ENCODE results near the gene GABBR2. TPM values are rescaled to one million over a fixed set of nuclear protein-coding genes. Genes with fewer than 3 reads are reported as not detected.

GABBR2 gene
- total and polyA plus RNA-seq, 2 of the 8 experiments (the other 6 are each of a cell fraction or from before 2014, with no cell fraction given) = 0.50 to 1.2 TPM

- Histone ChIP-seq H3K4me2 (ENCODE audit: insufficient read depth in 1 of 2, low read depth in 2 of 2, low read length in 2 of 2) (no peak overlapping the region), H2BK120ac (replicated peaks; ENCODE audit: low read depth, low read length) (no peak overlapping the region), H3K4me1 (replicated peaks in 1 of 4; ENCODE audit: control insufficient read depth in 3 of 4, insufficient read depth in 4 of 4, low read length in 3 of 4) (no peaks in the 10 kb centered on the region), H3K36me3 (ENCODE audit: control insufficient read depth in 2 of 4, insufficient read depth in 4 of 4, low read length in 3 of 4) (no peaks in the 10 kb centered on the region), H3K4me3 (ENCODE audit: extremely low read depth in 1 of 4, insufficient read depth in 2 of 4, low read depth in 3 of 4, low read length in 4 of 4) (no peak overlapping the region), H2BK20ac (ENCODE audit: low read length) (no peak overlapping the region), H2BK5ac (ENCODE audit: low read depth, low read length) (no peak overlapping the region), H3K4ac (replicated peaks; ENCODE audit: insufficient read length, low read depth, low read length) (no peak overlapping the region), H3K79me2 (ENCODE audit: control insufficient read depth in 1 of 2, insufficient read depth in 2 of 2, low read length in 2 of 2) (no peaks in the 10 kb centered on the region), H3K56ac (replicated peaks; ENCODE audit: insufficient read length, low read depth, low read length) (no peak overlapping the region), H2AFZ (ENCODE audit: low read length) (no peak overlapping the region), H4K5ac (ENCODE audit: insufficient read length, low read depth, low read length) (no peak overlapping the region), H4K8ac (ENCODE audit: extremely low read depth, insufficient read depth, low read length) (no peak overlapping the region), H3K18ac (ENCODE audit: extremely low read depth, low read length) (no peak overlapping the region), H2BK15ac (ENCODE audit: low read length) (no peak overlapping the region), H3K27me3 (replicated peaks in 1 of 4; ENCODE audit: control insufficient read depth in 3 of 4, extremely low read depth in 1 of 4, insufficient read depth in 3 of 4, low read length in 3 of 4) (no peaks in the 10 kb centered on the region), H3K23ac (ENCODE audit: insufficient read length) (no peak overlapping the region), H3K9me3 (ENCODE audit: insufficient read depth in 2 of 2, low read depth in 1 of 2, low read length in 1 of 2) (no peaks in the 10 kb centered on the region), H2BK12ac (ENCODE audit: low read depth, low read length) (no peak overlapping the region), H2AK5ac (ENCODE audit: low read depth, low read length) (no peak overlapping the region), H3K14ac (ENCODE audit: insufficient read length) (no peak overlapping the region), H4K20me1 (replicated peaks in 1 of 2; ENCODE audit: control insufficient read depth in 1 of 2, insufficient read depth in 2 of 2, low read length in 2 of 2) (no peaks in the 10 kb centered on the region), H4K91ac (replicated peaks; ENCODE audit: insufficient read length, low read length) (no peak overlapping the region), H3K23me2 (ENCODE audit: low read depth, low read length) (no peaks in the 10 kb centered on the region; the same call in 1 of the 2 replicates), H3K27ac (ENCODE audit: low read depth, low read length) (no peak overlapping the region), H3K79me1 (ENCODE audit: low read depth, low read length) (no peaks in the 10 kb centered on the region), H3K9ac (replicated peaks in 1 of 4; ENCODE audit: extremely low read depth in 1 of 4, low read depth in 3 of 4, low read length in 3 of 4) (no peak overlapping the region)
- CTCF ChIA-PET (ENCODE audit: partially characterized antibody) = no interaction called here
- 79% methylated on average over 4 of the region's 4 CpGs; no CpG with 5 or more reads in 1 of the 2 experiments for WGBS, 2 experiments (ENCODE audit: extremely low coverage in 1 of 2, insufficient coverage in 1 of 2, insufficient read length in 1 of 2, insufficient replicate concordance in 2 of 2, low coverage in 1 of 2, low lambda C conversion rate in 2 of 2, missing lambda C conversion rate in 1 of 2)
- FAIRE-seq = no peak
- no peak for DNase-seq (ENCODE audit: low read depth in 1 of 2, low spot score in 2 of 2)
- no peak for TF ChIP-seq POLR2A (IDR thresholded peaks at IDR 0.05; ENCODE audit: control extremely low read depth in 1 of 2, low read depth in 2 of 2, low read length in 2 of 2)
- TF ChIP-seq SIRT6 (IDR thresholded peaks at IDR 0.05; ENCODE audit: low read length) = no peak
- TF ChIP-seq CHD1 (IDR thresholded peaks at IDR 0.05; ENCODE audit: low read depth, low read length) = no peak
- TF ChIP-seq SRF (IDR thresholded peaks at IDR 0.05; ENCODE audit: low read depth, low read length) = no peak
- TF ChIP-seq TAF1 (IDR thresholded peaks at IDR 0.05; ENCODE audit: low read depth, low read length) = no peak
- no peak for TF ChIP-seq JUND (IDR thresholded peaks at IDR 0.05; ENCODE audit: low read length)
- no peak for TF ChIP-seq RNF2 (IDR thresholded peaks at IDR 0.05; ENCODE audit: borderline replicate concordance, low read depth, low read length, missing control alignments, poor library complexity, severe bottlenecking)
- TF ChIP-seq ATF2 (IDR thresholded peaks at IDR 0.05; ENCODE audit: low read length) = no peak
- no peak for TF ChIP-seq CEBPB (IDR thresholded peaks at IDR 0.05; ENCODE audit: low read depth, low read length)
- TF ChIP-seq SIN3A (conservative IDR thresholded peaks at IDR 0.05 in 1 of 2, IDR thresholded peaks at IDR 0.05 in 1 of 2; ENCODE audit: low read depth in 1 of 2, low read length in 2 of 2) = no peak
- no peak for TF ChIP-seq RAD21 (IDR thresholded peaks at IDR 0.05 in 1 of 2, conservative IDR thresholded peaks at IDR 0.05 in 1 of 2; ENCODE audit: low read depth in 2 of 2, low read length in 2 of 2)
- TF ChIP-seq SAP30 (IDR thresholded peaks at IDR 0.05; ENCODE audit: insufficient read depth, insufficient replicate concordance, low read length) = no peak
- TF ChIP-seq HDAC6 (IDR thresholded peaks at IDR 0.05; ENCODE audit: low read depth, low read length) = no peak
- POLR2A ChIA-PET (ENCODE audit: partially characterized antibody) = no interaction called here
Measured at GRCh38 chr9:98344581-98344980, 364.2 kb downstream of the GABBR2 start.

All from H1 (cell line).